GM23338 (cell line): Measurements from ENCODE around the gene NTRK3. TPM values are rescaled to one million over a fixed set of nuclear protein-coding genes. Genes with fewer than 3 reads are reported as not detected.

Source experiments
- ATAC-seq: fragments of 200-7000 bp; cut with Tn5 transposase; 3 replicates; pipeline ENCODE4 v1.9.1; 2020
- DNase-seq: peaks from one replicate; pipeline ENCODE4 v3.0.0-alpha.2; 2015; ENCODE audit warnings: low spot score
- H2AFZ ChIP-seq: fragments of 200-600 bp; sonication (generic); 2 replicates; pipeline ENCODE4 v1.8.0; 2016; ENCODE audit warnings: antibody characterized with exemption, mild to moderate bottlenecking, moderate library complexity
- H3F3A ChIP-seq: fragments of 200-600 bp; sonication (generic); replicated peaks from 2 replicates; pipeline ENCODE4 v1.8.0; 2017; ENCODE audit warnings: antibody characterized with exemption, mixed run types, low read depth
- H3K27ac ChIP-seq: fragments of 200-600 bp; sonication (generic); 2 replicates; pipeline ENCODE4 v1.6.1; 2016; ENCODE audit warnings: low read depth
- H3K27me3 ChIP-seq: fragments of 200-600 bp; sonication (generic); 2 replicates; pipeline ENCODE4 v1.8.0; 2016; ENCODE audit warnings: mild to moderate bottlenecking, mixed run types, moderate library complexity; ENCODE audit not compliant: insufficient read depth
- H3K36me3 ChIP-seq: fragments of 200-600 bp; sonication (generic); 2 replicates; pipeline ENCODE4 v1.8.0; 2016; ENCODE audit warnings: mild to moderate bottlenecking; ENCODE audit not compliant: insufficient read depth
- H3K4me1 ChIP-seq: fragments of 200-600 bp; sonication (generic); 2 replicates; pipeline ENCODE4 v1.8.0; 2016; ENCODE audit warnings: mild to moderate bottlenecking, moderate library complexity; ENCODE audit not compliant: insufficient read depth
- H3K4me2 ChIP-seq: fragments of 200-600 bp; sonication (generic); 2 replicates; pipeline ENCODE4 v1.7.1; 2017; ENCODE audit warnings: mixed run types
- H3K4me3 ChIP-seq: fragments of 200-600 bp; sonication (generic); 2 replicates; pipeline ENCODE4 v1.6.1; 2016; ENCODE audit warnings: mixed run types
- H3K79me2 ChIP-seq: fragments of 200-600 bp; sonication (generic); replicated peaks from 2 replicates; pipeline ENCODE4 v1.8.0; 2017; ENCODE audit warnings: mild to moderate bottlenecking; ENCODE audit not compliant: insufficient read depth
- H3K9me2 ChIP-seq: fragments of 200-600 bp; sonication (generic); 2 replicates; pipeline ENCODE4 v1.8.0; 2017; ENCODE audit not compliant: insufficient read depth
- H4K20me1 ChIP-seq: fragments of 200-600 bp; sonication (generic); replicated peaks from 2 replicates; pipeline ENCODE4 v1.8.0; 2017; ENCODE audit warnings: mild to moderate bottlenecking; ENCODE audit not compliant: insufficient read depth
- H3K27ac Mint-ChIP-seq: 2 replicates; pipeline ENCODE4 v1.8.0; 2020; ENCODE audit warnings: inconsistent platforms, mild to moderate bottlenecking, moderate library complexity, mixed read lengths
- H3K27me3 Mint-ChIP-seq: 3 replicates; pipeline ENCODE4 v1.8.0; 2022; ENCODE audit warnings: low read depth, mild to moderate bottlenecking, moderate library complexity, mixed read lengths, inconsistent platforms; ENCODE audit not compliant: insufficient read depth, poor library complexity
- H3K36me3 Mint-ChIP-seq: 3 replicates; pipeline ENCODE4 v1.8.0; 2021; ENCODE audit warnings: low read depth, mild to moderate bottlenecking, inconsistent platforms, moderate library complexity, mixed read lengths
- H3K4me1 Mint-ChIP-seq: 3 replicates; pipeline ENCODE4 v1.8.0; 2020; ENCODE audit warnings: mild to moderate bottlenecking, inconsistent platforms, mixed read lengths
- H3K4me3 Mint-ChIP-seq: 3 replicates; pipeline ENCODE4 v1.8.0; 2021; ENCODE audit warnings: moderate library complexity, mild to moderate bottlenecking, inconsistent platforms, mixed read lengths
- H3K9me3 Mint-ChIP-seq: 3 replicates; pipeline ENCODE4 v1.8.0; 2020; ENCODE audit warnings: moderate library complexity, mild to moderate bottlenecking, inconsistent platforms, mixed read lengths
- CREB1 ChIP-seq: fragments of 250-450 bp; sonication (Bioruptor Pico); IDR thresholded peaks from 2 replicates; pipeline ENCODE4 v1.5.0; 2020; ENCODE audit warnings: low read depth, mild to moderate bottlenecking, moderate library complexity
- CTCF ChIP-seq, 2 experiments: fragments of 200-600 bp in 1 of 2; sonication (generic) in 1 of 2; conservative IDR thresholded peaks; 2 replicates each; pipeline versions ENCODE4 v1.5.1 to v1.6.1; 2016 to 2017; ENCODE audit warnings: antibody characterized with exemption in 2 of 2, low read depth in 2 of 2, mild to moderate bottlenecking in 2 of 2, moderate library complexity in 1 of 2
- ETS1 ChIP-seq: IDR thresholded peaks from 2 replicates; pipeline ENCODE4 v1.6.1; 2016; ENCODE audit warnings: antibody characterized with exemption
- EZH2phosphoT487 ChIP-seq: fragments of 200-600 bp; sonication (generic); IDR thresholded peaks from one replicate; pipeline ENCODE4 v1.8.1; 2018; ENCODE audit warnings: antibody characterized with exemption; ENCODE audit not compliant: unreplicated experiment
- JUNB ChIP-seq: IDR thresholded peaks from one replicate; pipeline ENCODE4 v1.6.1; 2016; ENCODE audit warnings: antibody characterized with exemption; ENCODE audit not compliant: unreplicated experiment
- STAT1 ChIP-seq: IDR thresholded peaks from one replicate; pipeline ENCODE4 v1.6.1; 2016; ENCODE audit warnings: antibody characterized with exemption; ENCODE audit not compliant: unreplicated experiment
- polyA plus RNA-seq: library from polyadenylated mRNA; unstranded; fragments of >200 nt; fragmentation: Nextera tagmentation; extraction: Ambion mirVana; gene quantifications from 2 replicates; pipeline ENCODE4 v1.2.1, GENCODE V29; 2016
- total RNA-seq: library from RNA; depleted of rRNA; stranded (reverse); fragments of >200 nt; shearing (Covaris generic); gene quantifications from 2 replicates; pipeline ENCODE4 v1.2.3, GENCODE V29; 2014
- TF ChIP-seq, protein P1 (sequence below): fragments of 250-450 bp; sonication (Bioruptor Pico); IDR thresholded peaks from 2 replicates; pipeline ENCODE4 v1.5.0; 2020; ENCODE audit warnings: mild to moderate bottlenecking, moderate library complexity
- TF ChIP-seq, protein P2 (sequence below): IDR thresholded peaks from one replicate; pipeline ENCODE4 v1.6.1; 2018; ENCODE audit warnings: antibody characterized with exemption; ENCODE audit not compliant: unreplicated experiment

Gene NTRK3
- total and polyA plus RNA-seq, 2 experiments from 2014 or later: 3.1 to 5.3 TPM

DNA sequence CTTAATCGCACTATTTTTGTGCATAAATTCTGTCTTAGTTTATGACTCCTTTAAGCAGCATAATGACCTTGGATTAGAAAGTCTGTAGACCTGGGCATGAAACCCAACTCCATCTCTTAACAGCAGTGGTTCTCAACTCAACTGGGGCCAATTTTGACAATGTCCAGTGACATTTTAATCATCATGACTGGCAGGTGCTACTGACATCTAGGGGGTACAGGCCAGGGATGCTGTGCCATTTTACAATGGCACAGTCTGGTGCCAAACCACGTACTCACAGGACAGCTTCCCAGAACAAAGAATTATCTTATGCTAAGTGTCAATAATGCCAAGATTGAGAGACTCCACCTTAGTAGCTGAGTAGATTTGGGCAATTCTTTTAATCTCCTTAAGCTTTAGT is 405.0 kb downstream of the NTRK3 start:
- Histone ChIP-seq H3K27me3 (no peaks in the 10 kb centered on the region), H3K9me2 (no peaks in the 10 kb centered on the region), H2AFZ (no peak overlapping the region), H3F3A (no peaks in the 10 kb centered on the region), H3K4me1 (no peaks in the 10 kb centered on the region), H3K27ac (no peak overlapping the region), H3K4me3 (no peak overlapping the region), H3K36me3 (no peaks in the 10 kb centered on the region), H3K4me2 (no peak overlapping the region), H3K79me2 (no peaks in the 10 kb centered on the region), H4K20me1 (no peaks in the 10 kb centered on the region)
- Mint-ChIP-seq H3K27ac (no peak overlapping the region), H3K4me1 (no peaks in the 10 kb centered on the region), H3K4me3 (no peak overlapping the region), H3K27me3 (peaks cover 1% of the 10 kb centered on the region), H3K9me3 (no peaks in the 10 kb centered on the region), H3K36me3 (no peaks in the 10 kb centered on the region)
- TF ChIP-seq EZH2phosphoT487 (no peak), STAT1 (no peak), CREB1 (no peak), JUNB (no peak), CTCF (conservative IDR thresholded peaks at IDR 0.05; ENCODE audit: low read depth in 2 of 2) (no peak), ETS1 (no peak)
- TF ChIP-seq, protein P1, sequence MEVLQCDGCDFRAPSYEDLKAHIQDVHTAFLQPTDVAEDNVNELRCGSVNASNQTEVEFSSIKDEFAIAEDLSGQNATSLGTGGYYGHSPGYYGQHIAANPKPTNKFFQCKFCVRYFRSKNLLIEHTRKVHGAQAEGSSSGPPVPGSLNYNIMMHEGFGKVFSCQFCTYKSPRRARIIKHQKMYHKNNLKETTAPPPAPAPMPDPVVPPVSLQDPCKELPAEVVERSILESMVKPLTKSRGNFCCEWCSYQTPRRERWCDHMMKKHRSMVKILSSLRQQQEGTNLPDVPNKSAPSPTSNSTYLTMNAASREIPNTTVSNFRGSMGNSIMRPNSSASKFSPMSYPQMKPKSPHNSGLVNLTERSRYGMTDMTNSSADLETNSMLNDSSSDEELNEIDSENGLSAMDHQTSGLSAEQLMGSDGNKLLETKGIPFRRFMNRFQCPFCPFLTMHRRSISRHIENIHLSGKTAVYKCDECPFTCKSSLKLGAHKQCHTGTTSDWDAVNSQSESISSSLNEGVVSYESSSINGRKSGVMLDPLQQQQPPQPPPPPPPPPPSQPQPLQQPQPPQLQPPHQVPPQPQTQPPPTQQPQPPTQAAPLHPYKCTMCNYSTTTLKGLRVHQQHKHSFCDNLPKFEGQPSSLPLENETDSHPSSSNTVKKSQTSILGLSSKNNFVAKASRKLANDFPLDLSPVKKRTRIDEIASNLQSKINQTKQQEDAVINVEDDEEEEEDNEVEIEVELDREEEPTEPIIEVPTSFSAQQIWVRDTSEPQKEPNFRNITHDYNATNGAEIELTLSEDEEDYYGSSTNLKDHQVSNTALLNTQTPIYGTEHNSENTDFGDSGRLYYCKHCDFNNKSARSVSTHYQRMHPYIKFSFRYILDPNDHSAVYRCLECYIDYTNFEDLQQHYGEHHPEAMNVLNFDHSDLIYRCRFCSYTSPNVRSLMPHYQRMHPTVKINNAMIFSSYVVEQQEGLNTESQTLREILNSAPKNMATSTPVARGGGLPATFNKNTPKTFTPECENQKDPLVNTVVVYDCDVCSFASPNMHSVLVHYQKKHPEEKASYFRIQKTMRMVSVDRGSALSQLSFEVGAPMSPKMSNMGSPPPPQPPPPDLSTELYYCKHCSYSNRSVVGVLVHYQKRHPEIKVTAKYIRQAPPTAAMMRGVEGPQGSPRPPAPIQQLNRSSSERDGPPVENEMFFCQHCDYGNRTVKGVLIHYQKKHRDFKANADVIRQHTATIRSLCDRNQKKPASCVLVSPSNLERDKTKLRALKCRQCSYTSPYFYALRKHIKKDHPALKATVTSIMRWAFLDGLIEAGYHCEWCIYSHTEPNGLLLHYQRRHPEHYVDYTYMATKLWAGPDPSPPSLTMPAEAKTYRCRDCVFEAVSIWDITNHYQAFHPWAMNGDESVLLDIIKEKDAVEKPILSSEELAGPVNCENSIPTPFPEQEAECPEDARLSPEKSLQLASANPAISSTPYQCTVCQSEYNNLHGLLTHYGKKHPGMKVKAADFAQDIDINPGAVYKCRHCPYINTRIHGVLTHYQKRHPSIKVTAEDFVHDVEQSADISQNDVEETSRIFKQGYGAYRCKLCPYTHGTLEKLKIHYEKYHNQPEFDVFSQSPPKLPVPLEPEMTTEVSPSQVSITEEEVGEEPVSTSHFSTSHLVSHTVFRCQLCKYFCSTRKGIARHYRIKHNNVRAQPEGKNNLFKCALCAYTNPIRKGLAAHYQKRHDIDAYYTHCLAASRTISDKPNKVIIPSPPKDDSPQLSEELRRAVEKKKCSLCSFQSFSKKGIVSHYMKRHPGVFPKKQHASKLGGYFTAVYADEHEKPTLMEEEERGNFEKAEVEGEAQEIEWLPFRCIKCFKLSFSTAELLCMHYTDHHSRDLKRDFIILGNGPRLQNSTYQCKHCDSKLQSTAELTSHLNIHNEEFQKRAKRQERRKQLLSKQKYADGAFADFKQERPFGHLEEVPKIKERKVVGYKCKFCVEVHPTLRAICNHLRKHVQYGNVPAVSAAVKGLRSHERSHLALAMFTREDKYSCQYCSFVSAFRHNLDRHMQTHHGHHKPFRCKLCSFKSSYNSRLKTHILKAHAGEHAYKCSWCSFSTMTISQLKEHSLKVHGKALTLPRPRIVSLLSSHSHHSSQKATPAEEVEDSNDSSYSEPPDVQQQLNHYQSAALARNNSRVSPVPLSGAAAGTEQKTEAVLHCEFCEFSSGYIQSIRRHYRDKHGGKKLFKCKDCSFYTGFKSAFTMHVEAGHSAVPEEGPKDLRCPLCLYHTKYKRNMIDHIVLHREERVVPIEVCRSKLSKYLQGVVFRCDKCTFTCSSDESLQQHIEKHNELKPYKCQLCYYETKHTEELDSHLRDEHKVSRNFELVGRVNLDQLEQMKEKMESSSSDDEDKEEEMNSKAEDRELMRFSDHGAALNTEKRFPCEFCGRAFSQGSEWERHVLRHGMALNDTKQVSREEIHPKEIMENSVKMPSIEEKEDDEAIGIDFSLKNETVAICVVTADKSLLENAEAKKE (CRISPR knock-in tag): no peak
- TF ChIP-seq, protein P2, sequence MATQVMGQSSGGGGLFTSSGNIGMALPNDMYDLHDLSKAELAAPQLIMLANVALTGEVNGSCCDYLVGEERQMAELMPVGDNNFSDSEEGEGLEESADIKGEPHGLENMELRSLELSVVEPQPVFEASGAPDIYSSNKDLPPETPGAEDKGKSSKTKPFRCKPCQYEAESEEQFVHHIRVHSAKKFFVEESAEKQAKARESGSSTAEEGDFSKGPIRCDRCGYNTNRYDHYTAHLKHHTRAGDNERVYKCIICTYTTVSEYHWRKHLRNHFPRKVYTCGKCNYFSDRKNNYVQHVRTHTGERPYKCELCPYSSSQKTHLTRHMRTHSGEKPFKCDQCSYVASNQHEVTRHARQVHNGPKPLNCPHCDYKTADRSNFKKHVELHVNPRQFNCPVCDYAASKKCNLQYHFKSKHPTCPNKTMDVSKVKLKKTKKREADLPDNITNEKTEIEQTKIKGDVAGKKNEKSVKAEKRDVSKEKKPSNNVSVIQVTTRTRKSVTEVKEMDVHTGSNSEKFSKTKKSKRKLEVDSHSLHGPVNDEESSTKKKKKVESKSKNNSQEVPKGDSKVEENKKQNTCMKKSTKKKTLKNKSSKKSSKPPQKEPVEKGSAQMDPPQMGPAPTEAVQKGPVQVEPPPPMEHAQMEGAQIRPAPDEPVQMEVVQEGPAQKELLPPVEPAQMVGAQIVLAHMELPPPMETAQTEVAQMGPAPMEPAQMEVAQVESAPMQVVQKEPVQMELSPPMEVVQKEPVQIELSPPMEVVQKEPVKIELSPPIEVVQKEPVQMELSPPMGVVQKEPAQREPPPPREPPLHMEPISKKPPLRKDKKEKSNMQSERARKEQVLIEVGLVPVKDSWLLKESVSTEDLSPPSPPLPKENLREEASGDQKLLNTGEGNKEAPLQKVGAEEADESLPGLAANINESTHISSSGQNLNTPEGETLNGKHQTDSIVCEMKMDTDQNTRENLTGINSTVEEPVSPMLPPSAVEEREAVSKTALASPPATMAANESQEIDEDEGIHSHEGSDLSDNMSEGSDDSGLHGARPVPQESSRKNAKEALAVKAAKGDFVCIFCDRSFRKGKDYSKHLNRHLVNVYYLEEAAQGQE: no peak
- no peak for DNase-seq
- no peak for ATAC-seq
